Neural cell (in vitro differentiated cells): ENCODE results near the gene CASKIN1.

Source experiments
- POLR2AphosphoS5 ChIP-seq: IDR thresholded peaks from 2 replicates; pipeline ENCODE4 v1.6.1; 2012
- TF ChIP-seq, protein P1 (sequence below): fragments of 450-650 bp; IDR thresholded peaks from 2 replicates; pipeline ENCODE4 v1.5.1; 2014; ENCODE audit warnings: antibody characterized with exemption, mild to moderate bottlenecking, moderate library complexity; ENCODE audit not compliant: poor library complexity, severe bottlenecking

DNA sequence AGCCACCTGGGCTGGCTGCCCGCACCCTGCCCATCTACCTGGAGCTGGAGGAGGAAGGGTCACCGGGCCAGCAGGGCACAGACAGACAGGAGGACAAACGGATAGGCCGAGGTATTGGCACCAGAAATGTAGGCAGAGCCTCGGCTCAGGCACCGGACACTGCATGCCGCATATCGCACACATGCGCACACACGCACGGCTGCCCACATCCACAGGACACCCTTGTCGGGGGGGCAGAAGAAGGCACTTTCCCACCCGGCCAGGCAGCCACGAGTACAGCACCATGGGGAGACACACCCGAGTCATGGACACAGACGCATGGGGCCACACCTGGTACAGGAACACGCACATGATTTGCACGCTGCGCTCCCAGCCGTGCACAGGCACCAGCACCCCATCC is 14.5 kb downstream of the CASKIN1 start:
- TF ChIP-seq, protein P1, sequence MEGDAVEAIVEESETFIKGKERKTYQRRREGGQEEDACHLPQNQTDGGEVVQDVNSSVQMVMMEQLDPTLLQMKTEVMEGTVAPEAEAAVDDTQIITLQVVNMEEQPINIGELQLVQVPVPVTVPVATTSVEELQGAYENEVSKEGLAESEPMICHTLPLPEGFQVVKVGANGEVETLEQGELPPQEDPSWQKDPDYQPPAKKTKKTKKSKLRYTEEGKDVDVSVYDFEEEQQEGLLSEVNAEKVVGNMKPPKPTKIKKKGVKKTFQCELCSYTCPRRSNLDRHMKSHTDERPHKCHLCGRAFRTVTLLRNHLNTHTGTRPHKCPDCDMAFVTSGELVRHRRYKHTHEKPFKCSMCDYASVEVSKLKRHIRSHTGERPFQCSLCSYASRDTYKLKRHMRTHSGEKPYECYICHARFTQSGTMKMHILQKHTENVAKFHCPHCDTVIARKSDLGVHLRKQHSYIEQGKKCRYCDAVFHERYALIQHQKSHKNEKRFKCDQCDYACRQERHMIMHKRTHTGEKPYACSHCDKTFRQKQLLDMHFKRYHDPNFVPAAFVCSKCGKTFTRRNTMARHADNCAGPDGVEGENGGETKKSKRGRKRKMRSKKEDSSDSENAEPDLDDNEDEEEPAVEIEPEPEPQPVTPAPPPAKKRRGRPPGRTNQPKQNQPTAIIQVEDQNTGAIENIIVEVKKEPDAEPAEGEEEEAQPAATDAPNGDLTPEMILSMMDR, result no peak
- TF ChIP-seq POLR2AphosphoS5, result no peak
